GM18505 (cell line): ENCODE measurements around the gene LILRB3.
"Not testable (repeated sequence)": the region's sequence is repeated elsewhere in the genome, so short reads cannot be mapped to it uniquely, and the experiment has no call there.

ENCODE experiments used
- ATAC-seq: cut with Tn5 transposase; IDR thresholded peaks from one replicate; pipeline ENCODE4 v1.9.1; 2021; ENCODE audit not compliant: unreplicated experiment
- POLR2A ChIP-seq: IDR thresholded peaks from 4 replicates; pipeline ENCODE4 v1.6.1; 2011; ENCODE audit warnings: borderline replicate concordance; ENCODE audit not compliant: insufficient read depth, insufficient read length; ENCODE audit errors: extremely low read depth

LILRB3 gene

DNA sequence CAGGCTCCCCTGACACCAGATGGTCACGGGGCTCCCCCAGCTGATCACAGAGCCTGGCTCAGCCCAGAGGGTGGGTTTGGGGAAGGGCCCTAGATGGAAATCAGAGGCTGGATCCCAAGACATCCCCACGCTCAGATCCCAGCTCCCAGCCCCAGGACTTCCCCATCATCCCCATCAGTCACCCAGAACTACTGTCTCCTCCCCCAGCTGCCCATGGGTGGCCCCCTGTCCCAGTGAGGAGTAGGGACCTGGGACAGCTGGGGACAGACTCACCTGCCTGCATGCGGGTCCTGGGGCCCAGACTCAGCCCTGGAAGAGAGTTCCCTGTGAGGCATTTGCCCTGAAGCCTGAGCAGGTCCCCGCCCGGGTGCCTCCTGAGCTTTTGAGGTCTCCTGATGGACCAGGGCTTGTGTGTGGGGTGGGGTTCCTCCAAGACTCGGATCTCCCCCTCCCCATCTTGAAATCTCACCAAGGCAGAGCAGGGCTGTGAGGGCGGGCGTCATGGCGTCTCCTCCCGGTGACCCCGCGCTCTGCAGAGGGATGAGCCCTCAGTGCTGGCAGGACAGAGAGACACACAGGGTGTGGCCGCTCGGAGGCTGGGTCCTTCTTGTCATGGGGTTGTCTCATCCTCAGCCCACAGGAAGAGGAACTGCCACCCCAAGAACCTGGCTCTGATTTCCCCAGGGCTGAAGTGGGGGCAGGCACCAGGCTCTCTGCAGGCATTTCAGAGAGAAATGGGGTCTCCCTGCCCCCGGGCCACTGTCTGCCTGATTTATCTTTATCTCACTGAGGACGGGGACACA, at the start of gene LILRB3:
Gene LILRB3, minus strand, starts transcription at position 534 of the 803 bp plus-strand sequence. Its CDS starts 31 bp downstream, at position 503.
- not testable (repeated sequence) for ATAC-seq

DNA sequence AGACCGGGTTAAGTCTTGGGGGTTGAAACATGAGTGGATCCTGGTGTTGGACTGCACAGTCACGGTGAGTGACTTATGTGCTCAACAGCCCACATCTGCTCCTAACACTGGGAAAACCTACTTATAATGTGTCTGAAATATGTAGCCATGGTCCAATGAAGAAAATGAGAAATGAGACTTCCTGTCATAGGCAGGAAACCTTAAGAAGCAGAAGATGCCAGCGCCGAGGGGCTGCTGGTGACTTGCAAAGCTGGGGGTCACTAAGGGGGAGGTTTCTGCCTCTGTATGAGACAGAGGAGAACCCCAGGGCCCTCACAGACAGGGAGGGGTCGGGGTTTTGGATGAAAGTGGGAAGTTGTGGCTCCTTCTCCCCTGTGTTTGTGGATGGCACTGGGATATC, 49.4 kb upstream of the LILRB3 start:
- ATAC-seq, result not testable (repeated sequence)

DNA sequence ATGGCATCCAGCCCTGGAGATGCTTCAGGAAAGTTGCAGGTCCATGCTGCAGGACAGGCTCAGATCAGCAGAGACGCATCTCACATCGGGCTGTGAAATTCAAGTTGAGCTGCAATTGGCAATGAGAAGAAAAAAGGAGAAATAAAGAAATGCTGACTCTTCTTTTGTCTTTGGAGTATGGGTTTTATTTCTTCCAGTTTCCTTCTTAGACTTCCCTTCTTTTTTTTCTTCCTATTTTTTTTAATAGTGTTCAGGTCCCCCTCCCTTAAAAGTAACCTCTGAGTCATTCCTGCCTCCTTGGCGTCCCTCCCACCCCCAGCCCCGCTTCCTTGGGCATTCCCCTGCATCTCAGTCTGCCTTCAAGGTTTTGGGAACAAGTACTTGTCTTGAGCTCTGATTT, 48.8 kb upstream of the LILRB3 start:
- ATAC-seq, result not testable (repeated sequence)

DNA sequence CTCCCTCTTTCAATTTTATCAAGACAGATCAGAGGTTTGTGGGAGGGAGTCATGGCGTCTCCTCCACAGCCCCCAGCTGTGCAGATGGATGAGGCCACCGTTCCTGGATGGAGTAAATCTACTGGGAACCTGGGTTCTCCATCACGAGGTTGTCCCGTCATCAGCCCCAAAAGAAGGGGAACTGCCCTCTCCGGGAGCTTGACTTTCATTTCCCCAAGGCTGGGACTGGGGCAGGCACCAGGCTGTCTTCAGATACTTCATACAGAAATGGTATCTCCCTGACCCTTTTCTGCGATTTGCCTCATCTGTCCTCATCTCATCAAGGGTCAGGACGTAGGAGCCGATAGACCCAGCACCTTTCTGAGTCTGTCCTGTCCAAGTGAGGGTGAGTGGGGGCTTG, 48.3 kb upstream of the LILRB3 start:
- no peak for TF ChIP-seq POLR2A
- ATAC-seq, result no peak

DNA sequence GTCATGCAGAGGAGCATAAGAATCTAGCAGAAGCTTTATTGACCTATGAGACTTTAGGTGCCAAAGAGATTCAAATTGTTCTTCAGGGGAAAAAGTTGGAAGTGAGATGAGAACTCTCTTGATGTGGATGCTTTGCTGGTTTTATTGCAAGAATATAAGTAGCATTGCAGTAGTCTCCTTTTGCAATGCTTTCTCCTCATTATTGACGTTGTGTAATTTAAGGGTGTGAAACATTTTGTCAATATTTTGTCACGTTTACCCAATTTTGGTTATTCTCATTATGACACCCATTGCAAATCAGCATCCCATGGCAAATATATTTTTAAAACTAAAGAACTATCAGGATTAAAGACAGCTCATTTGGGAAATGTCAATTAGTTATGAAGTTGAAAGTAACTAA, 46.1 kb upstream of the LILRB3 start:
- no peak for ATAC-seq
- TF ChIP-seq POLR2A, result no peak

DNA sequence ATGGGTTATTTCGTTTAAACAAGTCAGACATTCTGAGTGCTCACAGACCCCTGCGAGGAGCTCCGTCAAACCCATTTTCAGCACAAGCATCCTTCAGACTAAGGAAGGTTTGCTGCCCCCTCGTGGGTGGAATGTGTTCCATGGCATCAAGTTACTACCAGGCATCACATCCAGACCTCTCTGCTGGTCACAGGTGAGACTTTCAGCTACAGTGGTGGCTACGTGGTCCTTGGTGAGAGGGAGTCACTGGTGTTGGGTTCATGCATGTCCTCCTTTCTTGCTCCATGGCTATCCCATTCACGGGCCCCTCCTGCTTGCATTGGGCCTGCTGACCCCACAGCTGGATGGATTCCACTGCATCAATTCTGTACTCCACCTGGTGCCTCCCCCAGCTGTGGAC, 43.3 kb upstream of the LILRB3 start:
- TF ChIP-seq POLR2A, result no peak
- no peak for ATAC-seq

DNA sequence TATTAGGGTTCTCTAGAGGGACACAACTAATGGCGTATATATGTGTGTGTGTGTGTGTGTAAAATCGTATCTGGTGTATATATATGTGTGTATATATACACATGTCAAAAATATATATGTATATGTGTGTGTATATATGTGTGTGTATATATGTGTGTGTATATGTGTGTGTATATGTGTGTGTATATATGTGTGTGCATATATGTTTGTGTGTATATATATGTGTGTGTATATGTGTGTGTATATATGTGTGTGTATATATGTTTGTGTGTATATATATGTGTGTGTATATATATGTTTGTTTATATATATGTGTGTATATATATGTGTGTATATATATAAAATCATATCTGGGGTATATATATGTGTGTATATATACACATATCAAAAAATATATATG, 39.7 kb upstream of the LILRB3 start:
- no peak for ATAC-seq
- TF ChIP-seq POLR2A, result no peak

DNA sequence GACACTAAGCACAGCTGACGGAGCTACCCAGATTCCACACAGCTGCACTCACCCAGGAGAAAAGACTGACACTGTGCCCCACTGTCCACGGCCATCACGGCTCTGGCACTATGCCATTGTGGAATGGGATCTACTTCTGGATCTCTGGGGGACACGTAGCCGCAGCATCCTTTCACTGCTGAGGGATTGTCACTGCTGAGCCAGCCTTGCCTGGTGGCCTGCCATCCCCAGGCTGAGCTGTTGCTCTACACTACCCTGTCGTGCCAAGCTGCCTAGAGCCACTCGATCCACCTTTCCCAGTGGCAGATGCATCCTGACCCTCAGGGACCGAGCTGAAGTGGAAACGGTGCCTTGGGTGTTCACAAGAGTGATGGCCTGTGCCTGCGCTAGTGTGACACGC, 39.3 kb upstream of the LILRB3 start:
- ATAC-seq, result no peak
- no peak for TF ChIP-seq POLR2A

DNA sequence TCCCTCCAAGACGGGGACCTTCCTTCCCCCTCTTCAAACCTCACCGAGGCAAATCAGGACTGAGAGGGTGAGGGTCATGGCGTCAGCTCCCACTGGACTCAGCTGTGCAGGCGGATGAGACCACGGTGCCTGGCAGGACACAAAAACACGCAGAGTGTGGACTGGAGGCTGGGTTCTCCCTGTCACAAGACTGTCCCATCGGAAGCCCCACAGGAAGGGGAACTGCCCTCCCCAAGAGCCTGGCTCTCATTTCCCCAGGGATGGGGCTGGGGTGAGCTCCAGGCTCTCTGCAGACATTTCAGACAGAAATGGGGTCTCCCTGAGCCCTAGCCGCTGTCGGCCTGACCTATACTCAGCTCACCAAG, 34.3 kb upstream of the LILRB3 start, which contains the start of gene LILRB5:
Gene LILRB5, minus strand, starts transcription at position 158 of the 365 bp plus-strand sequence. Its CDS starts 80 bp downstream, at position 78.
- TF ChIP-seq POLR2A, result no peak
- ATAC-seq, result no peak

DNA sequence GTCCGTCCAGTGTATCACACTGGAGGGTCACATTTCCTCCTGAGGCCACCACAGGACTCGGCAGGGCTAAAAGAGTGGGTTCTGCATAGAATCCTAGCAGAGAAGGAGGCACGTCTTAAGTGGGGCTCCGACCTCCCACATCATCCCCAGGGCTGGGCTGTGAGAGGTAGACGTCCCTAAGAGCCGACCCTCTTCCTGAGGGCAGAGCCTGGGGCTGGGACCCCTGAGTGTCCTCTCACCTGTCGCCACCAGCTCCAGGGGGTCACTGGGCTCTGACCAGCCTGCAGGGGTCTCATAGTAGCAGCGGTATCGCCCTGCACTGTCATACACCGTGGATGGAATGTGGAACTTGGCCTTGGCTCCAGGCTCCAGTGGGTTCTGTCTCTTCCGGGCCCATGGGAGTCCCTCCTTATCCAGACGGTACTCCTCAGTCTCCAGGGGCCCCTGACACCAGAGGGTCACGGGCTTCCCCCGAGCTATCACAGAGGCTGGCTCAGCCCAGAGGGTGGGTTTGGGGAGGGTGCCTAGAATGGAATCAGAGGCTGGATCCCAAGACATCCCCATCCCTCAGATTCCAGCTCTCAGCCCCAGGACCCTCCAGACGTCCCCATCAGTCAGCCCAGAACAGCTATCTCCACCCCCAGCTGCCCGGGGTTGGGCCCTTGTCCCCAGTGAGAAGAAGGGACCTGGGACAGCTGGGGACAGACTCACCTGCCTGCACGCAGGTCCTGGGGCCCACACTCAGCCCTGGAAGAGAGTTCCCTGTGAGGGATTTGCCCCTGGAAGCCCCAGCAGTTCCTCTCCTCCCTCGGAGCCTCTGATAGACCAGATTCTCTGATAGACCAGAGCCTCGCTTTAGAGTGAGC, 33.7 kb upstream of the LILRB3 start:
- no peak for ATAC-seq
- TF ChIP-seq POLR2A, result no peak

DNA sequence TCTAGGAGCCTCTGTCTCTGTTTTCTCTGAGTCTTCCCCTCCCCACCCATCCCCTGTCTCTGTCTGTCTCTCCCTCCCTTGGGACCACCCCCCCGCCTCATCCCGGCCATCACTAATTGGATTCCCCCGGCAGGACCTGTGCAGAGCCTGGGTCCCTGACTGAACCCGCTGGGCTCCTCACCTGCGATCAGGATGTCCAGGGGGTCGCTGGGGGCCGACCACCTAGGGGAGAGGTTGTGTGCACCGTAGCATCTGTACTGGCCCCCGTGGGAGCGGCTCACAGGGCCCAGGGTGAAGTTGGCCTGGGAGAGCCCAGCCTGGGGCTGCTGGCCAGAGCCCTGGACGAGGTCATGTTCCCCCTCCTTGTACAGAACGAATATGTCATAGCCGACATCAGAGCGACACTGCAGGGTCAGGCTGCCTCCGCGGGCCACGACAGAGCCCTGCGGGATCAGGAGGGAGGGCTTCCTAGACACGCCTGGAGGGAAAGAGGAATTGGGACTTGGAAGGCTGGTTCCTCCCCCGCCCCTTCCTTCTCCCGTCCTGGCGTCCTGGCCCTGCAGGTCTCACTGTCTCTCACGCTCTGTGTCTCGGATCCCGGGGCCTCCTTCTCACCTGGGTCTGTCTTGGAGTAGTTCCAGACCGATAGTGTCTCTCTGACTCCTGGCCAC, 32.4 kb upstream of the LILRB3 start:
- no peak for TF ChIP-seq POLR2A
- no peak for ATAC-seq

DNA sequence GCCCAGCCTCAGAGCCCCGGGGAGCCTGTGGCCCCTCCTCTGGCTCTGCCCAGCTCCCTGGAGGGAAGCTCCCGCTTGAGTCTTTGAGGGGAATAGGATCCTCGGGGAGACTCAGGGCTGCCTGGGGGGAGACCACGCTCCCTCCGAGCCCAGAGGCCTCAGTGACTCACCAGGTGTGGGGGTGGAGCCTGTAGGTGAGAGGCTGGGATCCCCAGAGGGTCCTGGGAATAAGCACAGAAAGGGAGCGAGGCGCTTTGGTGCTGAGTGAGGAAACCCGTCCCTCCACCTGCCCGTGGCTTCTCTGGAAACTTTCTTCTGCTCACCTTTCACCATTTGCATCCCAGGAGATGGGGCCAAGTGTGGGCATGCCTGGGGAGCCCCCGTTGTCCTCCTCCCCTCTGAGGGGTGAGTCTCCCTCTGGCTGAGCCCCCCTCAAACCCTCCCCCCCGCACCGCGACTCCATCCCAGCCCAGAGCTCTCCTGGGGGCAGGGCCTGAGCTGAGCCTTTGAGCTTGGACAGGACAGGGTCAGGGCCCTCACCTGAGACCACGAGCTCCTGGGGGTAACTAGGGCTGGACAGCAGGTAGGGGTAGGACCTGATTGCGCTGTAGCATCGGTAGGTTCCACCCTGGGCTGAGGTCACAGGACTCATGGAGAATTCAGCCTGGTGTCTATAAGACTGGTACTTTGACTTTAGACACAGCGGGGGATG, 31.5 kb upstream of the LILRB3 start:
- no peak for ATAC-seq
- no peak for TF ChIP-seq POLR2A
